Lung (tissue), 13 donors: ENCODE data around the gene UBTD2. TPM values are rescaled to one million over a fixed set of nuclear protein-coding genes. Genes with fewer than 3 reads are reported as not detected.

Source experiments
- ATAC-seq: fragments of 200-7000 bp; cut with Tn5 transposase; one replicate; pipeline ENCODE4 v1.9.1; 2020; ENCODE audit warnings: moderate number of reproducible peaks; ENCODE audit not compliant: insufficient read depth, low FRiP score
- DNase-seq, 3 donors: peaks; one replicate each; pipeline ENCODE4 v3.0.0-alpha.2; 2013 to 2017
- H3K27ac ChIP-seq, 2 donors: one replicate each; pipeline ENCODE4 v1.5.1; 2013; ENCODE audit warnings: mild to moderate bottlenecking in 2 of 2, moderate library complexity in 2 of 2, control low read depth in 1 of 2, inconsistent platforms in 1 of 2, low read depth in 1 of 2, low read length in 1 of 2
- H3K27me3 ChIP-seq, 3 donors: one replicate each; pipeline ENCODE4 v1.5.1; 2013; ENCODE audit warnings: low read length in 2 of 3; ENCODE audit not compliant: control insufficient read depth in 3 of 3, insufficient read depth in 3 of 3
- H3K36me3 ChIP-seq, 4 donors: one replicate each; pipeline ENCODE4 v1.5.1; 2013; ENCODE audit warnings: low read length in 4 of 4, mild to moderate bottlenecking in 1 of 4, moderate library complexity in 1 of 4; ENCODE audit not compliant: control insufficient read depth in 4 of 4, insufficient read depth in 4 of 4
- H3K4me1 ChIP-seq, 5 donors: one replicate each; pipeline ENCODE4 v1.5.1; 2013; ENCODE audit warnings: low read length in 5 of 5, mild to moderate bottlenecking in 2 of 5, moderate library complexity in 1 of 5; ENCODE audit not compliant: control insufficient read depth in 5 of 5, insufficient read depth in 5 of 5
- H3K4me3 ChIP-seq: one replicate; pipeline ENCODE4 v1.5.1; 2013; ENCODE audit warnings: mild to moderate bottlenecking, control low read depth, moderate library complexity
- H3K9ac ChIP-seq, 2 donors: one replicate each; pipeline ENCODE4 v1.5.1; 2013; ENCODE audit warnings: low read length in 2 of 2, control low read depth in 1 of 2; ENCODE audit not compliant: insufficient read depth in 1 of 2
- H3K9me3 ChIP-seq, 4 donors: one replicate each; pipeline ENCODE4 v1.5.1; 2013; ENCODE audit warnings: low read length in 3 of 4, mild to moderate bottlenecking in 1 of 4, moderate library complexity in 1 of 4; ENCODE audit not compliant: control insufficient read depth in 4 of 4, insufficient read depth in 3 of 4
- WGBS, 2 donors: extraction: QIAGEN DNeasy Blood & Tissue Kit; methylation state at CpG; one replicate each; pipeline ENCODE4 v1.1.7; 2013; 5-methylcytosine and 5-hydroxymethylcytosine counted together
- polyA plus RNA-seq, 2 donors: library from polyadenylated mRNA; stranded (reverse); fragments of 200-250 nt; gene quantifications; one replicate each; pipeline ENCODE4 v1.2.1, GENCODE V29; 2013
- small RNA-seq: library from RNA; depleted of rRNA; stranded (forward); fragments of <200 nt; gene quantifications from one replicate; pipeline ENCODE3, GENCODE V24; 2014; ENCODE audit warnings: low replicate concordance
- total RNA-seq, 2 donors: library from RNA; depleted of rRNA in 1 of 2; stranded (reverse); fragments of >200 nt in 1 of 2; gene quantifications; one replicate each; pipeline ENCODE4 v1.2.1, GENCODE V29; 2014 to 2021
- TF ChIP-seq, protein P1 (sequence below): IDR thresholded peaks from 2 replicates; pipeline ENCODE4 v1.5.1; 2012; ENCODE audit warnings: mild to moderate bottlenecking; ENCODE audit errors: control extremely low read depth, extremely low read depth
- donor health status: control.
- donor health status: control.
- donor health status: Bipolar disorder and iron deficiency.
- donor health status: healthy.
- donor health status: DM: yes; HTN: yes; CAD: no.

The UBTD2 gene
- total and polyA plus RNA-seq, 4 donors: 8.1 to 53.5 (median 11.3) TPM

DNA sequence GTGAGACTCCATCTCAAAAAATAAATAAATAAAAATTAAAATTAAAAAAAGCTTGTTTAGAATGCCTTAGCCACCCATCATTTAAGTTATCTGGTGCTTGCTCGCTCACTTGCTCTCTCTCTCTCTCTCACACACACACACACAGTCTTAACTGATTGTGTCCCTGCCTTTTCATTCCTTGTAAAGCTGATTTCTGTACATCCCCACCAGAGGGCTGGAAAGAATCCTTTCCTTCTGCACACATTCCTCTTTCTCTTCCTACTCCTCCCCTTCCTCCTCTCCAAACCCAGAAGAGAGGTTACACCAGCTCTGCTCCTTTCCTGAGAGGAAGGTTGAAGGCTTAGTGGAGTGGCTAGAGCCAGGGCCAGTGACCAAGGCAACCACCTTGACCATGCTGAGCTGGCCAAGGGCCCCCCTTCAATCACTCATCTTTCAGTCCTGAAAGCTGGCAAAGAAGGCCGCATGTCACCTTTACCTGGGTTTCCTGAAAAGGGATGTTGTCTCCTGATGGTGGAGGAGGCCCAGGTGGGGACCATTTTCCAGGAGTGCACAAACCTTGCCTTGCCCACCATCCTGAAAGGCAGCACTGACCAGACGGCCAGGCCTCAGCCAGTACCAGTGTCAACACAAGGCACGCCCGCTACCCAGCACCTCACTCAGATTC is 121.1 kb downstream of the UBTD2 start:
- H3K27me3 ChIP-seq: no peaks in the 10 kb centered on the region
- ATAC-seq (no peak), DNase-seq (peak in 2 of 3 donors; percentile 54 to 70)
- 88 to 89% methylated on average over 5 of the region's 5 CpGs for WGBS, 2 donors
- H3K9me3 ChIP-seq: no peaks in the 10 kb centered on the region
- no peak overlapping the region for H3K4me3 ChIP-seq
- H3K4me1 ChIP-seq: peaks cover 0 to 29% (median 21%) of the 10 kb centered on the region in 5 donors
- H3K36me3 ChIP-seq: peaks cover 0 to 2% (median 0%) of the 10 kb centered on the region in 4 donors
- TF ChIP-seq, protein P1, sequence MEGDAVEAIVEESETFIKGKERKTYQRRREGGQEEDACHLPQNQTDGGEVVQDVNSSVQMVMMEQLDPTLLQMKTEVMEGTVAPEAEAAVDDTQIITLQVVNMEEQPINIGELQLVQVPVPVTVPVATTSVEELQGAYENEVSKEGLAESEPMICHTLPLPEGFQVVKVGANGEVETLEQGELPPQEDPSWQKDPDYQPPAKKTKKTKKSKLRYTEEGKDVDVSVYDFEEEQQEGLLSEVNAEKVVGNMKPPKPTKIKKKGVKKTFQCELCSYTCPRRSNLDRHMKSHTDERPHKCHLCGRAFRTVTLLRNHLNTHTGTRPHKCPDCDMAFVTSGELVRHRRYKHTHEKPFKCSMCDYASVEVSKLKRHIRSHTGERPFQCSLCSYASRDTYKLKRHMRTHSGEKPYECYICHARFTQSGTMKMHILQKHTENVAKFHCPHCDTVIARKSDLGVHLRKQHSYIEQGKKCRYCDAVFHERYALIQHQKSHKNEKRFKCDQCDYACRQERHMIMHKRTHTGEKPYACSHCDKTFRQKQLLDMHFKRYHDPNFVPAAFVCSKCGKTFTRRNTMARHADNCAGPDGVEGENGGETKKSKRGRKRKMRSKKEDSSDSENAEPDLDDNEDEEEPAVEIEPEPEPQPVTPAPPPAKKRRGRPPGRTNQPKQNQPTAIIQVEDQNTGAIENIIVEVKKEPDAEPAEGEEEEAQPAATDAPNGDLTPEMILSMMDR: no peak
- H3K27ac ChIP-seq: no peak overlapping the region
- H3K9ac ChIP-seq: no peak overlapping the region

DNA sequence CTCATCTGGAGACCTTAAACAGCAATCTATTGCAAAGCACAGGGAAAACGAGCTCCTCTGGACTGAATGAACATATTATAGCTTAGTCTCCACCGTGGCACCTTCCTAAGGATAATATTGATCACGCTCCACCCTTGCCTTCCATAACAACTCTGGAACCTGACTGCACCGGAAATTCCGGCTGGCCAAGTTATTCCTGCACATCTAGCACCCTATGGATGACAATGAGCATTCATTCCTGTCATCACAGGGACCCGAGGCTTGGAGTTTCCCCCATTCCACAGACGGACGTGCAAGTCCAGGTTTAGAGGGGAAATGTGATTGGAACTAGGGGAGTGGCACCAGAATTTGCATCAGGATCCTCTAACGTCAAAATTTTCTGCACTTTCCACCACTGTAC is 123.1 kb downstream of the UBTD2 start:
- H3K4me3 ChIP-seq: no peak overlapping the region
- DNase-seq: no peak
- no peak for ATAC-seq
- TF ChIP-seq, protein P1: no peak
- H3K36me3 ChIP-seq: peaks cover 0 to 5% (median 2%) of the 10 kb centered on the region in 4 donors
- no peaks in the 10 kb centered on the region for H3K27me3 ChIP-seq
- H3K9ac ChIP-seq: no peak overlapping the region
- H3K27ac ChIP-seq: no peak overlapping the region
- peaks cover 0 to 28% (median 13%) of the 10 kb centered on the region in 5 donors for H3K4me1 ChIP-seq
- WGBS, 2 donors: 77 to 84% methylated on average over 9 of the region's 9 CpGs
- H3K9me3 ChIP-seq: no peaks in the 10 kb centered on the region

Small RNA genes within 50 kb of the gene (small RNA-seq; reads per million reads assigned to genes)
- gene RF00191: not detected

Other genes with a start within 250 kb of the UBTD2 start
- gene STK10, start 95.5 kb downstream of the UBTD2 start, total RNA-seq: 10 to 100 TPM; 29.9 to 65.4 TPM
- gene STK10, start 95.5 kb downstream of the UBTD2 start, polyA plus RNA-seq: 10 to 100 TPM; 17.2 to 57.3 TPM
- gene EFCAB9, start 89.6 kb downstream of the UBTD2 start, total RNA-seq: not detected
- not detected for gene EFCAB9, start 89.6 kb downstream of the UBTD2 start, polyA plus RNA-seq
- 10 to 100 TPM; 13.0 to 56.0 TPM for gene SH3PXD2B, start 170.8 kb upstream of the UBTD2 start, total RNA-seq
- 10 to 100 TPM in 1 of 2 donors, 1 to 10 TPM in 1; 8.0 to 29.7 TPM for gene SH3PXD2B, start 170.8 kb upstream of the UBTD2 start, polyA plus RNA-seq